Tibial nerve (tissue), 4 donors: ENCODE data around the gene TMPRSS11D. TPM values are rescaled to one million over a fixed set of nuclear protein-coding genes. Genes with fewer than 3 reads are reported as not detected.
A peak's percentile ranks its signal among the peaks of the same experiment; 100 is the strongest.

Source experiments
- DNase-seq, 2 donors: peaks; one replicate each; pipeline ENCODE4 v3.0.0-alpha.2; 2019; ENCODE audit warnings: low spot score in 2 of 2
- H3K27ac ChIP-seq, 4 donors: fragments of 200-600 bp; sonication (generic) in 3 of 4; one replicate each; pipeline ENCODE4 v1.5.1; 2017 to 2019; ENCODE audit warnings: mild to moderate bottlenecking in 1 of 4
- H3K27me3 ChIP-seq, 2 donors: fragments of 200-600 bp; sonication (generic) in 1 of 2; one replicate each; pipeline versions ENCODE4 v1.5.1 to v1.6.0; 2017 to 2019
- H3K36me3 ChIP-seq, 3 donors: fragments of 200-600 bp; sonication (generic); one replicate each; pipeline ENCODE4 v1.5.1; 2018 to 2019
- H3K4me1 ChIP-seq, 4 donors: fragments of 200-600 bp; sonication (generic) in 3 of 4; one replicate each; pipeline ENCODE4 v1.5.1; 2017 to 2019
- H3K4me3 ChIP-seq, 4 donors: fragments of 200-600 bp; sonication (generic) in 3 of 4; one replicate each; pipeline ENCODE4 v1.5.1; 2017 to 2019; ENCODE audit warnings: mild to moderate bottlenecking in 1 of 4, moderate library complexity in 1 of 4
- H3K9me3 ChIP-seq, 4 donors: fragments of 200-600 bp; sonication (generic) in 3 of 4; one replicate each; pipeline ENCODE4 v1.5.1; 2017 to 2019
- EP300 ChIP-seq, 2 donors: sonication (generic); formaldehyde crosslinking; IDR thresholded peaks; one replicate each; pipeline ENCODE4 v1.6.1; 2017; ENCODE audit warnings: antibody characterized with exemption in 2 of 2, mild to moderate bottlenecking in 1 of 2
- POLR2A ChIP-seq, 2 donors: fragments of 450-650 bp; IDR thresholded peaks; one replicate each; pipeline ENCODE4 v1.6.1; 2017; ENCODE audit warnings: antibody characterized with exemption in 2 of 2, mild to moderate bottlenecking in 2 of 2, moderate library complexity in 2 of 2
- WGBS, 2 donors: methylation state at CpG; one replicate each; pipeline ENCODE4 v1.1.5; 2018; 5-methylcytosine and 5-hydroxymethylcytosine counted together
- total RNA-seq, 4 donors: library from RNA; depleted of rRNA; stranded (reverse); fragments of >200 nt; gene quantifications; one replicate each; pipeline ENCODE4 v1.1.0, GENCODE V29; 2016
- TF ChIP-seq, protein P1 (sequence below), 5 experiments: fragments of 200-600 bp in 3 of 5; fragments of 450-650 bp in 2 of 5; sonication (generic) in 3 of 5; IDR thresholded peaks; one replicate each; pipeline ENCODE4 v1.5.1; 2016 to 2019; ENCODE audit warnings: antibody characterized with exemption in 5 of 5, mild to moderate bottlenecking in 3 of 5, moderate library complexity in 2 of 5

TMPRSS11D gene
- total RNA-seq, 4 donors from 2014 or later, result not detected

DNA sequence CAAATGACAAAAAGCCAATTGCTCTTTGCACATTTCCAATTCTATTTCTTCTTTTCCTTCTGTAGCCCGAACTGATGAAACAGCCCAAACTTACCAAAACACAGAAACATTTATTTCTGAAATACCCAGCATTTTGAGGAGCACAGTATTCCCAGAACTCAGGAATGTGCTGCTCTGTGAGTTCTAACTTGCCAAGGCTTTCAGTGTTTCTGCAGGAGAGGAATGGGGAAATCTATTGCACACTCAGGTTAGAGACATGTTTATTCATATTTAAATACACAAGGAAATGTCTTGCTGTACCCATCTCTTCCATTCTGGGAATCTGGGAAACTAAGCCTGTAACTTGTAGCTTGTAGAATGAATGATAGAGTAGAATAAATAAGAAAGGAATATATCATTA is 10.7 kb downstream of the TMPRSS11D start:
- TF ChIP-seq EP300 (IDR thresholded peaks at IDR 0.05), result no peak
- TF ChIP-seq POLR2A (IDR thresholded peaks at IDR 0.05), result no peak
- TF ChIP-seq, protein P1, sequence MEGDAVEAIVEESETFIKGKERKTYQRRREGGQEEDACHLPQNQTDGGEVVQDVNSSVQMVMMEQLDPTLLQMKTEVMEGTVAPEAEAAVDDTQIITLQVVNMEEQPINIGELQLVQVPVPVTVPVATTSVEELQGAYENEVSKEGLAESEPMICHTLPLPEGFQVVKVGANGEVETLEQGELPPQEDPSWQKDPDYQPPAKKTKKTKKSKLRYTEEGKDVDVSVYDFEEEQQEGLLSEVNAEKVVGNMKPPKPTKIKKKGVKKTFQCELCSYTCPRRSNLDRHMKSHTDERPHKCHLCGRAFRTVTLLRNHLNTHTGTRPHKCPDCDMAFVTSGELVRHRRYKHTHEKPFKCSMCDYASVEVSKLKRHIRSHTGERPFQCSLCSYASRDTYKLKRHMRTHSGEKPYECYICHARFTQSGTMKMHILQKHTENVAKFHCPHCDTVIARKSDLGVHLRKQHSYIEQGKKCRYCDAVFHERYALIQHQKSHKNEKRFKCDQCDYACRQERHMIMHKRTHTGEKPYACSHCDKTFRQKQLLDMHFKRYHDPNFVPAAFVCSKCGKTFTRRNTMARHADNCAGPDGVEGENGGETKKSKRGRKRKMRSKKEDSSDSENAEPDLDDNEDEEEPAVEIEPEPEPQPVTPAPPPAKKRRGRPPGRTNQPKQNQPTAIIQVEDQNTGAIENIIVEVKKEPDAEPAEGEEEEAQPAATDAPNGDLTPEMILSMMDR (IDR thresholded peaks at IDR 0.05), result no peak
- H3K36me3 ChIP-seq, result no peaks in the 10 kb centered on the region
- no peak overlapping the region for H3K4me3 ChIP-seq
- no peaks in the 10 kb centered on the region for H3K9me3 ChIP-seq
- WGBS, 2 donors, result 34 to 47% methylated on average over 1 of the region's 1 CpG
- no peaks in the 10 kb centered on the region for H3K27me3 ChIP-seq
- H3K4me1 ChIP-seq, result no peaks in the 10 kb centered on the region
- DNase-seq, result no peak
- no peak overlapping the region for H3K27ac ChIP-seq

DNA sequence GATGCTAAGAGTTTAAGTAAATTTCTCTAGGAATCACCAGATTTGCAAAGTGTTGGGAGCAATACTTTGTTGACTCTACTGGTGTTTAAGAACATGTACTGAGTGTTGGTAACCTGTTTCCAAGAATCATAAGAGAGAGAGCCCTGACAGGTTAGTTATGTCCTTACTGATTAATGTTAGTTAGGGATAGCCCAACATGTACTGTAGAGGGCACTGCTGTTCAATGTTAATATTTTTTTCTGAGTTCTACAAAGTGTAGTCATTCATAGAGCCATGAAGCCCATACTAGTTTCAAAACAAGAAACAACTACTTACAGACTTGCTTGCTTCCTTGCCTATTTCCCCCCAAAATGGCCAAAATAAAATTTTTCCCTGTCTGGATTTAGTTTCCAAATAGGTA is 11.9 kb downstream of the TMPRSS11D start:
- Histone ChIP-seq H3K27ac (no peak overlapping the region), H3K27me3 (no peaks in the 10 kb centered on the region), H3K36me3 (no peaks in the 10 kb centered on the region), H3K4me1 (no peaks in the 10 kb centered on the region), H3K9me3 (peaks cover 0 to 2% (median 0%) of the 10 kb centered on the region in 4 donors), H3K4me3 (no peak overlapping the region)
- no peak for DNase-seq
- no peak for TF ChIP-seq EP300 (IDR thresholded peaks at IDR 0.05)
- TF ChIP-seq, protein P1 (IDR thresholded peaks at IDR 0.05), result peak in 1 of 5 experiments; percentile 12

DNA sequence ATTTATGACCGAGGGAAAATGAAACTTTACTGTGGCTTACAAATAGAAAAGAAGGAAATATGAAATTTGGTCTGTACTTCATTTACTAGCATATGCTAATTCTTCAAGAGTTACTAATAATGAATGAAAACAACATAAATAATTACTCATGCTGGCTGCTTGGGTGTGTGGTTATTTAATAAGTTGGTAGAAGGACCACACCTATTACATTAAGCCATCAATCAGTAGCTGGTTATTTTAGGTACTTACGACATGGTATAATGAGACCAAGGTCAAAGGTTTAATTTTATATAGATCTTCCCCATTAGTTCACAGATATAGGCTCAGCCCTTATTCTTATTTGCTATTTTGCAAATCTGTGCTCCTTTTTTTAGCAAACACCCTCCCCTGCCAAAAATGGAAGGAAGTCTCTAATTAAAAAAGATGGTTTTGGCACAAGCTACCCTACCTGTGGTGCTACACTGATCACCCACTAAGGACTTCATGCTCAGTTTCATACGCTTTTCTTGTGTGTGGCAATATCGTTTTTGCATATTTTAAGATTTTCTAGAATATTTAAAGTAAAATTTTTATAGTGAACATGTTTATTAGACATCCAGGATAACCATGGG is 14.1 kb downstream of the TMPRSS11D start:
- no peak for DNase-seq
- Histone ChIP-seq H3K4me3 (no peak overlapping the region), H3K36me3 (no peaks in the 10 kb centered on the region), H3K9me3 (peaks cover 0 to 4% (median 0%) of the 10 kb centered on the region in 4 donors), H3K4me1 (no peaks in the 10 kb centered on the region), H3K27me3 (no peaks in the 10 kb centered on the region), H3K27ac (no peak overlapping the region)
- 79 to 80% methylated on average over 4 of the region's 4 CpGs for WGBS, 2 donors
- TF ChIP-seq EP300 (IDR thresholded peaks at IDR 0.05), result no peak
- TF ChIP-seq, protein P1 (IDR thresholded peaks at IDR 0.05), result no peak
- no peak for TF ChIP-seq POLR2A (IDR thresholded peaks at IDR 0.05)

DNA sequence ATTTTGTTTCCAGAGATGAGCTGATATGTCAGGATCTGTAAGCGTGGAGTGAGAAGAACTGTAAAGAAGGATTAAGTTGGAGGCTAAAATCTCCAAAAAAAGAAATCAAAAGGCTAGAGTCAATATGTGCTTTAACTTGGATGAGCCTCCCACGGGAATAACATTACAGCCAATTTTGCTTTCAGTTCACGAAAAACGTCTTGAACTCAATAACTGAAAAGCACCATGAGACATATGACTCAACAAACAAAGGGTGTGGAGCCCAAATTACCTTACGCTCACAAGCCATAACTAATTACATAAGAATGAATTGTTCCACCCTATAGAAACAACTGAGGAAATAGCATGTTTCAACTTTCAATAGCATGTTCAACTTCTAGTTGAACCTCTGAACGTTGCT is 22.3 kb downstream of the TMPRSS11D start:
- Histone ChIP-seq H3K4me3 (no peak overlapping the region), H3K9me3 (no peaks in the 10 kb centered on the region), H3K27me3 (no peaks in the 10 kb centered on the region), H3K36me3 (no peaks in the 10 kb centered on the region), H3K27ac (no peak overlapping the region), H3K4me1 (no peaks in the 10 kb centered on the region)
- no peak for DNase-seq
- TF ChIP-seq, protein P1 (IDR thresholded peaks at IDR 0.05), result no peak
- TF ChIP-seq POLR2A (IDR thresholded peaks at IDR 0.05) (no peak), EP300 (IDR thresholded peaks at IDR 0.05) (no peak)
- 49 to 54% methylated on average over 6 of the region's 6 CpGs for WGBS, 2 donors

DNA sequence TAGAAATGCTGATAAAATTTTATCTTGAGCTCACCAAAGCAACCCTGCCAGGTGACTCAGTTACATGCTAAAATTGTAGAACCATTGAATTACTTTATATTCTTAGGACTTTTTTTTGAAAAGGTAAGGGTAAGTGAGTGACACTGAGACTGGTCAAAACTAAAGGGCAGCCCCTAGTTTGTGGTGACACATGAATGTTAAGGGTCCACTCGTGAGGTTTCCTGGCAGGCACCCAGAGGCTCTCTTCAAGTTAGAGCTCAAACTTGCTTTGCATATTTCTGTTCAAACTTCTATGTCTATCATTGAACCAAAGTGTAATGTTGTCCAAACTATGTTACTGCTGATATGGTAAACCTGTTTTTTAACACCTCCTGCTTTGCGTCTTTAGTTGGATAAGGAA is 30.5 kb downstream of the TMPRSS11D start:
- Histone ChIP-seq H3K9me3 (peaks cover 0 to 7% (median 0%) of the 10 kb centered on the region in 4 donors), H3K27me3 (no peaks in the 10 kb centered on the region), H3K4me1 (no peaks in the 10 kb centered on the region), H3K36me3 (no peaks in the 10 kb centered on the region), H3K27ac (no peak overlapping the region), H3K4me3 (no peak overlapping the region)
- no peak for DNase-seq
- no peak for TF ChIP-seq EP300 (IDR thresholded peaks at IDR 0.05)
- TF ChIP-seq, protein P1 (IDR thresholded peaks at IDR 0.05), result no peak
- 68 to 73% methylated on average over 2 of the region's 2 CpGs for WGBS, 2 donors
